Prostate gland (tissue), 2 donors: ENCODE measurements around the gene CDHR2.

Experiments
- CTCF ChIP-seq, 4 experiments: fragments of 200-600 bp in 2 of 4; fragments of 450-650 bp in 2 of 4; sonication (generic) in 2 of 4; IDR thresholded peaks; 1 replicate in 3 of 4; 2 replicates in 1 of 4; pipeline ENCODE4 v1.5.1; 2016 to 2019; ENCODE audit warnings: antibody characterized with exemption in 4 of 4, mild to moderate bottlenecking in 2 of 4, moderate library complexity in 2 of 4
- POLR2A ChIP-seq: fragments of 450-650 bp; IDR thresholded peaks from one replicate; pipeline ENCODE4 v1.6.1; 2016; ENCODE audit warnings: antibody characterized with exemption, mild to moderate bottlenecking
- POLR2AphosphoS5 ChIP-seq: sonication (generic); formaldehyde crosslinking; IDR thresholded peaks from one replicate; pipeline ENCODE4 v1.6.1; 2017; ENCODE audit warnings: antibody characterized with exemption

GRCh38 chr5:176564002-176564401 lies 14.9 kb downstream of the CDHR2 start:
- TF ChIP-seq CTCF (IDR thresholded peaks at IDR 0.05): no peak
- TF ChIP-seq POLR2A: no peak
- no peak for TF ChIP-seq POLR2AphosphoS5
